Left lung (tissue), 10 donors: Measurements from ENCODE around the gene MRPS9. TPM values are rescaled to one million over a fixed set of nuclear protein-coding genes. Genes with fewer than 3 reads are reported as not detected.

Experiments
- ATAC-seq: fragments of 200-7000 bp; cut with Tn5 transposase; one replicate; pipeline ENCODE4 v1.9.1; 2020; ENCODE audit warnings: moderate library complexity
- DNase-seq, 4 donors: peaks; one replicate each; pipeline ENCODE4 v3.0.0-alpha.2; 2013 to 2020
- H3K27ac ChIP-seq, 2 donors: fragments of 200-600 bp; sonication (generic) in 1 of 2; one replicate each; pipeline versions ENCODE4 v1.5.0 to v1.8.0; 2020 to 2021
- H3K27me3 ChIP-seq, 2 donors: fragments of 200-600 bp; sonication (generic) in 1 of 2; one replicate each; pipeline versions ENCODE4 v1.5.0 to v1.8.0; 2020 to 2021
- H3K36me3 ChIP-seq, 2 donors: fragments of 200-600 bp; sonication (generic) in 1 of 2; one replicate each; pipeline versions ENCODE4 v1.5.0 to v1.8.0; 2020 to 2021
- H3K4me1 ChIP-seq, 2 donors: fragments of 200-600 bp; one replicate each; pipeline ENCODE4 v1.8.0; 2021
- H3K4me3 ChIP-seq, 2 donors: fragments of 200-600 bp; sonication (generic) in 1 of 2; one replicate each; pipeline versions ENCODE4 v1.5.0 to v1.8.0; 2020 to 2021; ENCODE audit warnings: mild to moderate bottlenecking in 1 of 2
- H3K9me3 ChIP-seq, 2 donors: fragments of 200-600 bp; sonication (generic) in 1 of 2; one replicate each; pipeline versions ENCODE4 v1.5.0 to v1.8.0; 2020 to 2021
- intact Hi-C, 2 donors: fragments of 100-400 bp; cut with DNase I; formaldehyde crosslinking; loops; one replicate each; pipeline versions ENCODE4 v1.11.2 to v1.14.2; 2022
- polyA plus RNA-seq, 6 donors: library from polyadenylated mRNA; unstranded; fragments of 120-200 nt; gene quantifications; one replicate each; pipeline ENCODE4 v1.2.1, GENCODE V29; 2013; ENCODE audit not compliant: insufficient read length in 6 of 6
- total RNA-seq, 2 donors: library from RNA; stranded (reverse); fragmentation: NEBNext Ultra II Directional; extraction: Animal tissue kit (Norgen Biotek cat#: 25700); gene quantifications; one replicate each; pipeline ENCODE4 v1.2.1, GENCODE V29; 2021
- TF ChIP-seq, protein P1 (sequence below), 2 donors: fragments of 200-600 bp; sonication (generic) in 1 of 2; IDR thresholded peaks; one replicate each; pipeline versions ENCODE4 v1.5.0 to v1.8.0; 2021; ENCODE audit warnings: antibody characterized with exemption in 2 of 2
- donor health status: DM: no; HTN: yes; CAD: no.
- donor health status: DM: no; HTN: no; CAD: no.

MRPS9 gene
- total and polyA plus RNA-seq, 8 donors: 14.3 to 45.0 (median 39.0) TPM

DNA sequence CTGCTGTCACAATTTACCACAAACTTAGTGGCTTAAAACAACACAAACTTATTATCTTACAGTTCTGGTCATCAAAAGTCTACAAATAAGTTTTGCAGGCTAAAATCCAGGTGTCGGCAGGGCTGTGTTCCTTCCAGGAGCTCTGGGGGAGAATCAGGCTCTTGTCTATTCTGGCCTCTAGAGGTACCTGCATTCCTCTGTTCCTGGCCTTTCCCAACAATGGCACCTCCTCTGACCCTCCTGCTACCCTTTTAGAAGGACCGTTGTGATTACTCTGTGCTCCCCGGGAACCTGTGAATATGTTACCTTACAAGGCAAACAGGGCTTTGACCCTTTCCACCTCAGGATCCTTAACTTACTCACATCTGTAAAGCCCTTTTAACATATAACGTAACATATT is 98.5 kb downstream of the MRPS9 start:
- ATAC-seq (no peak), DNase-seq (no peak)
- H3K27me3 ChIP-seq: no peaks in the 10 kb centered on the region
- H3K27ac ChIP-seq: no peak overlapping the region
- H3K36me3 ChIP-seq: no peaks in the 10 kb centered on the region
- H3K4me1 ChIP-seq: no peaks in the 10 kb centered on the region
- no peaks in the 10 kb centered on the region for H3K9me3 ChIP-seq
- intact Hi-C loops: no loop called here
- no peak overlapping the region for H3K4me3 ChIP-seq
- TF ChIP-seq, protein P1, sequence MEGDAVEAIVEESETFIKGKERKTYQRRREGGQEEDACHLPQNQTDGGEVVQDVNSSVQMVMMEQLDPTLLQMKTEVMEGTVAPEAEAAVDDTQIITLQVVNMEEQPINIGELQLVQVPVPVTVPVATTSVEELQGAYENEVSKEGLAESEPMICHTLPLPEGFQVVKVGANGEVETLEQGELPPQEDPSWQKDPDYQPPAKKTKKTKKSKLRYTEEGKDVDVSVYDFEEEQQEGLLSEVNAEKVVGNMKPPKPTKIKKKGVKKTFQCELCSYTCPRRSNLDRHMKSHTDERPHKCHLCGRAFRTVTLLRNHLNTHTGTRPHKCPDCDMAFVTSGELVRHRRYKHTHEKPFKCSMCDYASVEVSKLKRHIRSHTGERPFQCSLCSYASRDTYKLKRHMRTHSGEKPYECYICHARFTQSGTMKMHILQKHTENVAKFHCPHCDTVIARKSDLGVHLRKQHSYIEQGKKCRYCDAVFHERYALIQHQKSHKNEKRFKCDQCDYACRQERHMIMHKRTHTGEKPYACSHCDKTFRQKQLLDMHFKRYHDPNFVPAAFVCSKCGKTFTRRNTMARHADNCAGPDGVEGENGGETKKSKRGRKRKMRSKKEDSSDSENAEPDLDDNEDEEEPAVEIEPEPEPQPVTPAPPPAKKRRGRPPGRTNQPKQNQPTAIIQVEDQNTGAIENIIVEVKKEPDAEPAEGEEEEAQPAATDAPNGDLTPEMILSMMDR (IDR thresholded peaks at IDR 0.05): no peak

DNA sequence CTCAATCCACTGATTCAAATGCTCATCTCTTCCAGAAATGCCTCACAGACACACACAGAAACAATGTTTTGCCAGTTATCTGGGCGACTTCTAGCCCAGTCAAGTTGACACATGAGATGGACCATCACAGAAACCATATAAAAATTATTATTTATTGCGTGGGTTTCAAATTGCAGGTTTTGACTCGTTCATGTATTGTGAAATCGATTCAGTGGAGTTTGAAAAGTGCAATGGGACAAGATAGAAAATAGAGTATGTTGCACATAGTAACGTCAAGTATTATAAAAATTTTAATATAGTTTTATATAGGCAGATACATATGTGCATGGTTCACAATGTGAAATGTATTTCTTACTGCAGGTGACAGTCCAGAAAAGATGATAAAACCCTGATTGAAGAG is 100.8 kb downstream of the MRPS9 start:
- no peaks in the 10 kb centered on the region for H3K36me3 ChIP-seq
- TF ChIP-seq, protein P1 (IDR thresholded peaks at IDR 0.05): no peak
- H3K4me1 ChIP-seq: peaks cover 0 to 2% of the 10 kb centered on the region in 2 donors
- no peaks in the 10 kb centered on the region for H3K9me3 ChIP-seq
- no peak for DNase-seq
- intact Hi-C loops: no loop called here
- H3K4me3 ChIP-seq: no peak overlapping the region
- peaks cover 5 to 21% of the 10 kb centered on the region in 2 donors for H3K27me3 ChIP-seq
- no peak overlapping the region for H3K27ac ChIP-seq
- ATAC-seq: no peak

DNA sequence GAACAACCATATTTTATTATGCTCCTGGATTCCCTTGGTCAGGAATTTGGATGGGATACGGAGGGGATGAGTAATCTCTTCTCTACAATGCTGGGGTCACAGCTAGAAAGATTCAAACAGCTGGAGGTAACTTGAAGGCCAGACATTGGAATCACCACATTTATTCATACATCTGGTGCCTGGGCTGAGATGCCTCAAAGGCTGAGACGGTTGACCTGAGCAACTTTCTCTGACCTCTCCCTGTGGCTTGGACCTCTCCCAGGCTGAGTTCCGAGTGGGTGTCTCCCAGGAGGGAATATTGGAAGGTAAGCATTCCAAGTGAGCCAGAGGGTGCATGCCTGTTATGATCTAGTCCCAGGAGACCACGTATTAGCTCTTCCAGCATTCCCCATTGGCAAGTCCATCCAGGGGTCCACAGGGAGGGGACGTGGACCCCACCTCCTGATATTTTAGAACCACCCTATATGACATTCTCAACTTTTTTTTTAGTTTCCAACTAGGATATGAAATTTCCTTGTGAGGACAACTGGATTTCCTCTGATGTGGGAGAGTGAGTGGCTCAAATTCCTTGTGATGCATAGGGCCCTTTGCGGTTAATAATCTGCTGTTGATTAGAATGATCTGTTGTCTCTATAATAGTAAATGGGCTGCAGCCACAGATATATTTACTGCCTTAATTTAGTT is 101.8 kb downstream of the MRPS9 start:
- H3K27ac ChIP-seq: no peak overlapping the region
- no peaks in the 10 kb centered on the region for H3K9me3 ChIP-seq
- TF ChIP-seq, protein P1 (IDR thresholded peaks at IDR 0.05): no peak
- ATAC-seq (no peak), DNase-seq (no peak)
- H3K4me1 ChIP-seq: peaks cover 0 to 10% of the 10 kb centered on the region in 2 donors
- peaks cover 6 to 31% of the 10 kb centered on the region in 2 donors for H3K27me3 ChIP-seq
- no peaks in the 10 kb centered on the region for H3K36me3 ChIP-seq
- intact Hi-C loops: no loop called here
- no peak overlapping the region for H3K4me3 ChIP-seq

DNA sequence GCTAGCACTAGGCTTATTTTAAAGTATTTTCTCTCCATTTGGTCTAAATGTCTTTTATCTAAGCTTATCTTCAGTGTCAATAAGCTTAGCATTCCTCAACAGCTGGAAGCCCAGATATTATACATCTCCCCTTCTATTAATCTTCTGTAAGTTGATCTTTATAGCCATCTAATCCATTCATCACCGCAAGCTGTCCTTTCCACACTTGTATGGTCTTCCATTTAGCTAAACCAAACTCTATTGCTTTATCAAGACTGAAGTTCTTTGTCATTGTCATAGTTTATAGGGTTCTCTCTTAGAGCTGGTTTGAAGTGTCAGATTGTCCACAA is 102.3 kb downstream of the MRPS9 start:
- Histone ChIP-seq H3K9me3 (no peaks in the 10 kb centered on the region), H3K4me3 (no peak overlapping the region), H3K27me3 (peaks cover 11 to 36% of the 10 kb centered on the region in 2 donors), H3K36me3 (no peaks in the 10 kb centered on the region), H3K27ac (no peak overlapping the region), H3K4me1 (peaks cover 0 to 10% of the 10 kb centered on the region in 2 donors)
- DNase-seq: no peak
- intact Hi-C loops: no loop called here
- no peak for ATAC-seq
- TF ChIP-seq, protein P1 (IDR thresholded peaks at IDR 0.05): no peak

DNA sequence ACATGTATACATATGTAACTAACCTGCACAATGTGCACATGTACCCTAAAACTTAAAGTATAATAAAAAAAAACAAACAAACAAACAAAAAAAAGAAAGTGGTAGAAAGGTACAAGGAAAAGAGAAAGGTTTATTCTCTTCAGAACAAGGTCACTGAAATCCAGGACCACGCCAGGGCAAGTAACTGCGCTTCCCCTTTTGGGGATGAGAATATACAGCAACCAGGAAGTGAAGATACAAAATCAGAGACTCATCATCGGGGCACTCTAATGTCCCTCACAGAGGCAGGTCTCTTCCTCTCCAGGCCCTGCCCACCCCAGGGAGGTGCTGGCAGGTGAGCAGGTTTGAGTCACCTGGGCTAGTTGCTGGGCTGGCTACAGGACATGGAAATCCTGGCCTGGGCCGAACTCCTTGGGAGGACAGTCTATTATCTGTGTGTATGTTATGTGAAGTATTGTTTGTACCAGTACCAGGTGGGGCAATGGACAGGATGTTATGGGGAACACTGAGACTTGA is 103.3 kb downstream of the MRPS9 start:
- no peak for ATAC-seq
- Histone ChIP-seq H3K4me3 (no peak overlapping the region), H3K9me3 (no peaks in the 10 kb centered on the region), H3K27me3 (peaks cover 17 to 46% of the 10 kb centered on the region in 2 donors), H3K4me1 (peaks cover 0 to 10% of the 10 kb centered on the region in 2 donors), H3K36me3 (no peaks in the 10 kb centered on the region), H3K27ac (no peak overlapping the region)
- no peak for DNase-seq
- TF ChIP-seq, protein P1 (IDR thresholded peaks at IDR 0.05): no peak
- intact Hi-C loops: no loop called here
